GM12872 (cell line): Measurements from ENCODE around the gene ADH4.
A peak's percentile ranks its signal among the peaks of the same experiment; 100 is the strongest.

Experiments
- TF ChIP-seq, protein P1 (sequence below): IDR thresholded peaks from 3 replicates; pipeline ENCODE4 v1.5.1; 2011; ENCODE audit warnings: low read depth, mild to moderate bottlenecking, low read length, moderate library complexity; ENCODE audit not compliant: insufficient read depth

ADH4 gene

DNA sequence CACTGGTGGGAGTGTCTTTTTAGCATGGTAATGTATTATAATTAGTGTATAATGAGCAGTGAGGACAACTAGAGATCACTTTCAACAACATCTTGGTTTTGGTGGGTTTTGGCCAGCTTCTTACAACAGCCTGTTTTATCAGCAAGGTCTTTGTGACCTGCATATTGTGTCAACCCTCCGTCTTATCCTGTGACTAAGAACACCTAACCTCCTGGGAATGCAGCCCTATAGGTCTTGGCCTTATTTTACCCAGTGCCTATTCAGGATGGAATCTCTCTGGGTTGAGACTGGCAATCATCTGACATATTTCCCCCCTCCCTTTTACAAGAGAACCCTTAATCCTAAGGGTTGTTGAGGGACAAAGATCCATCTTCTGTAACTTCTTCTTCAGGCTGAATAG is 21.9 kb upstream of the ADH4 start:
- TF ChIP-seq, protein P1, sequence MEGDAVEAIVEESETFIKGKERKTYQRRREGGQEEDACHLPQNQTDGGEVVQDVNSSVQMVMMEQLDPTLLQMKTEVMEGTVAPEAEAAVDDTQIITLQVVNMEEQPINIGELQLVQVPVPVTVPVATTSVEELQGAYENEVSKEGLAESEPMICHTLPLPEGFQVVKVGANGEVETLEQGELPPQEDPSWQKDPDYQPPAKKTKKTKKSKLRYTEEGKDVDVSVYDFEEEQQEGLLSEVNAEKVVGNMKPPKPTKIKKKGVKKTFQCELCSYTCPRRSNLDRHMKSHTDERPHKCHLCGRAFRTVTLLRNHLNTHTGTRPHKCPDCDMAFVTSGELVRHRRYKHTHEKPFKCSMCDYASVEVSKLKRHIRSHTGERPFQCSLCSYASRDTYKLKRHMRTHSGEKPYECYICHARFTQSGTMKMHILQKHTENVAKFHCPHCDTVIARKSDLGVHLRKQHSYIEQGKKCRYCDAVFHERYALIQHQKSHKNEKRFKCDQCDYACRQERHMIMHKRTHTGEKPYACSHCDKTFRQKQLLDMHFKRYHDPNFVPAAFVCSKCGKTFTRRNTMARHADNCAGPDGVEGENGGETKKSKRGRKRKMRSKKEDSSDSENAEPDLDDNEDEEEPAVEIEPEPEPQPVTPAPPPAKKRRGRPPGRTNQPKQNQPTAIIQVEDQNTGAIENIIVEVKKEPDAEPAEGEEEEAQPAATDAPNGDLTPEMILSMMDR: no peak

DNA sequence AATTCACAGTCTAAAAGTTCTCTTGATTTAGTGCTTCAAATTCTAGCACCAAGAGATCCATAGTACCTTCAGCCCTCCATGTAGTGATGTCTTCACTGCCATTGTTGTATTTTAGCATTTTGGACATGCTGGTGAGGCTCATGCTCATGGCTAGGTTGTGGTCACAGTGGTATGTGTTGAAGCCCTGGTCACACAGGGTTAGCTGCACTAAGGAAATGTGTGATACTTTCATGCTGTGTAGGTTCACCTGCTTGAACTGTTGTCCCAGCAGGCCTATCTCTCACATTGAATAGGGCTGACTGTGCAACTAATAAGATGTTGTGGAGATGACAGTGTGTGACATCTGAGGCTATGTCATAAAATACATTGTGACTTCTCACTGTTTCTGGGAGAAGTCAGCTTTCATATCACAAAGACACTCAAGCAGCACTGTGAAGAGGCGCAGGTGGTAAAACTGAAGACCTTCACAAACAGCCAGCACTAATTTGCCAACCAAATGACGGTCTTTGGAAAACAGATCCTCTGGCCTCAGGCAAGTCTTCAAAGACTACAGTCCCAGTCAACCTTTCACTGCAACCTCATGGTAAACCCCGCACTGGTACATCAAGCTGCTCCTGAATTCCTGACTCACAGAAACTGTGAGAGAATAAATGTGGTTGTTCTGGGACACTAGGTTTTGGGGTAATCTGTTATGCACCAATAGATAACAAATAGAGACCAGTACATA is 17.4 kb upstream of the ADH4 start:
- TF ChIP-seq, protein P1: no peak

DNA sequence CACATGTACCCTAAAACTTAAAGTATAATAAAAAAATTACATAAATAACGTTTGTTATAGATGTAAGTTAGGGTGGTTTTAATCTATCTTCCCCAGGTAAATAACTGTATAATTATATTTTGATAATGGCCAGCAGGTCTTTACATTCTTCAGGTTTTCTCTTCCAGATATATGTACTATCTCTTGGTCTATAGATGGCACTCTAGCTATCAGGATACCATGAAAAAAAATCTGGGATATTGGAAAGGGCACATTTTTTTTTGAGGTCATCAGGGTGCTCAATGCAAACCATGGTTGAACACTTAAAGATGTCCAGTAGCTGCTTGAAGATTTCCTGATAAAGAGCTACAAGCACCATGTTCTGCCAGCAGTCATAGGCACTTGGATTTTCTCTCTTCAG is 15.6 kb upstream of the ADH4 start:
- TF ChIP-seq, protein P1: 0 out of 3 replicates have a peak, but pooled peaks have one; percentile 3

DNA sequence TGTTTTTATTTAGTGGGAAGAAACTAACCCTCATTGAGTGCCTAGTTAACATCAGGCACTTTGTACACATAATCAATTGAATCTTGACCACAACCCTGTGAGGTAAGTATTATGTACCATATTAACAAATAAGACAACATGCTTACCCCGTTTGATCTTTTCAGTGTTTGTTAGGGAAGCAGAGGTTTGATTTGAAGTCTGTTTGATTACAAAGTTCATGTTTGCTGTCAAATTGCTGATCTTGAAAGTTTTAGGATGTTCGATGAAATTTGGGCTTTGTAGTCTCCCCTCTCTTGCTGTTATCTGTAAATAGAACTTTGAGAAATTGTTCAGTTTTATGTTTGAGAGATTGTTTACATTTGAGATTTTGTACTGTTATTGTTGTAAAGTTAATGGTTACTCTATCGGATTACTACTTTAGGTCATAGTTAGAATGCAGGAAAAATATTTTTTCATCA is 13.4 kb upstream of the ADH4 start:
- TF ChIP-seq, protein P1: no peak

DNA sequence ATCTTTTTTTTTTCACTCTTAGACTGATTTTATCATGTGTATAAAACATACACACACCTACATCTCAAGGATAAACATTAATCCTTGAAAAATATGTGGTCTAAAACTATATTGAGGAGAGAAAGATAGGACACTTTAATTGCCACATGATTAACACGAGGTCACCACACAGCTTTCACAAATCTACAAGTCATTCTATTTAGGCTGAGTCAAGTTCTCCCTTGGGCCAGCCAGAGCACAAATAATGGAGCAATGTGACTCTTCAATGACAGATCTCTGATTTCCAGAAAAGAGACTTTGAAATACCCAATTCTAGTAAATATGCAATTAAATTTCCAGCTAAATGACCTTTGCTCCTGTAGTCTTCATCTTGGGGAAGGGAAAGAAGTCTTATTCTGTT is 12.9 kb upstream of the ADH4 start:
- TF ChIP-seq, protein P1: no peak

DNA sequence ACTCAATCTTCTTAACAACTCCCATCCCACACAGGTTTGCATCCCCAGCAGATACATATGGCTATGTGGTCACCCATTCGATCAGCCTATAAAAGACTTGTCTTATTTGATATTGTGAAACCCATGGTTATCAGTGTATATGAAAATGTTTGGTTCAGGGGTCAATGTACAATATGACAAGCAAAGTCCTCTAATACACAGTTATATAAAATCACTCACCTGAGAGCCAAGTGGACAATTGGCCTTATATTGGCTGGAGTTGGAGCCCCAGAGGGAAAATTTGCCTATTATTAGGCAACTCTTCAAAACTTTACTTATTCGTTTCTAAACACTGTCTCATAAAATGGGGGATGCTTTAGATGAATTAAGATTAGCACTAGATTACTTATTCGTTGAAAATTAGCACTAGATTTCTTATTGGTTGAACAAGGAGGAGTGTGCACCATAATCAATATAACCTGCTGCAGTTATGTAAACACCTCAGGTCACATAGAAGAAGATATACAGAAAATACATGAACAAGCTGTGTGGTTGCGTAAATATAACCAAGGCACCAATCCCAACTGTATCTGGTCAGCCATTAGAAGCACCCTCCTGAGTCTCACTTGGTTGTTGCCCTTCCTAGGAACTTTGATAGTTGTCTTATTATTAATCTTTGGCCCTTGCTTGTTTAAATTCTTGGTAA is 10.7 kb upstream of the ADH4 start:
- TF ChIP-seq, protein P1: no peak

DNA sequence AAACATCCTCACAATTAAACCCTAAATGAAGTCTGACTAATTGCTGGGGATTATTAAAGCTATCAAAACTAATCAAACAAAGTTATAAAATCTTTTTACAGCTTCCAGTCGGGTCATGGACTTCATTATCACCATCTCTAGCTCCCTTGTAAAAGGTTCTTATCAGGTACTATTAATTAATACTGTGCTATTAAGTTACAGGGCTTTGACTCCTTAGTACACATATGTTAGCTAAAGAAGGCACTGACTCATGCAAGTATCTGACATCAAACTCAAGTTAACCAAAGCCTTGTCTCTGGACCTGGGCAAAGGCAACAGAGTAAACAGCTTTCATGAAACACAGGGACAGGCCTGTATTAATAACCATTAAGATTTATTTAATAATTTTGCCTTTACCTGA is 7.9 kb upstream of the ADH4 start:
- TF ChIP-seq, protein P1: no peak
